K562 (cell line): ENCODE results near the gene SSR4. TPM values are rescaled to one million over a fixed set of nuclear protein-coding genes. Genes with fewer than 3 reads are reported as not detected.

Source experiments
- BACH1 ChIP-seq: fragments of 200-800 bp; sonication (Bioruptor generic); IDR thresholded peaks from 2 replicates; pipeline ENCODE4 v1.6.1; 2016; ENCODE audit warnings: missing genetic modification characterization, missing compliant biosample characterization
- BDP1 ChIP-seq: IDR thresholded peaks from 3 replicates; pipeline ENCODE4 v1.6.1; 2011; ENCODE audit not compliant: insufficient read length, insufficient read depth
- CBX3 ChIP-seq, 2 experiments: IDR thresholded peaks; 1 replicate in 1 of 2; 2 replicates in 1 of 2; pipeline ENCODE4 v1.6.1; 2012; ENCODE audit warnings: inconsistent platforms in 2 of 2, low read length in 2 of 2, borderline replicate concordance in 1 of 2, control low read depth in 1 of 2
- CREB1 ChIP-seq, 2 experiments: sonication (generic) in 1 of 2; formaldehyde crosslinking in 1 of 2; IDR thresholded peaks; 2 replicates each; pipeline versions ENCODE4 v1.6.1 to v1.8.0; 2012 to 2022; ENCODE audit warnings: inconsistent platforms in 1 of 2, mild to moderate bottlenecking in 1 of 2, missing genetic modification reagents in 1 of 2, moderate library complexity in 1 of 2
- CREM ChIP-seq: IDR thresholded peaks from 2 replicates; pipeline ENCODE4 v1.6.1; 2014; ENCODE audit warnings: antibody characterized with exemption, low read depth
- EGR1 ChIP-seq: fragments of 450-650 bp; conservative IDR thresholded peaks from 2 replicates; pipeline ENCODE4 v1.6.1; 2017; ENCODE audit warnings: mild to moderate bottlenecking
- FIP1L1 ChIP-seq: fragments of 200-400 bp; formaldehyde crosslinking; IDR thresholded peaks from 2 replicates; pipeline ENCODE4 v1.6.1; 2018; ENCODE audit warnings: mild to moderate bottlenecking, low read depth, low read length; ENCODE audit not compliant: poor library complexity, severe bottlenecking
- FOXJ3 ChIP-seq: sonication (generic); formaldehyde crosslinking; IDR thresholded peaks from 2 replicates; pipeline ENCODE4 v1.4.0; 2020; ENCODE audit warnings: mild to moderate bottlenecking, missing genetic modification reagents
- FUS ChIP-seq: fragments of 200-400 bp; formaldehyde crosslinking; optimal IDR thresholded peaks from 2 replicates; pipeline ENCODE3; 2017; ENCODE audit warnings: low read depth, low read length
- GTF2A2 ChIP-seq: IDR thresholded peaks from 2 replicates; pipeline ENCODE4 v1.6.1; 2016; ENCODE audit warnings: mild to moderate bottlenecking, missing genetic modification characterization, missing compliant biosample characterization
- HOXB6 ChIP-seq: fragments of 250-450 bp; sonication (Bioruptor Pico); IDR thresholded peaks from 2 replicates; pipeline ENCODE4 v1.5.1; 2022; ENCODE audit warnings: mild to moderate bottlenecking, borderline replicate concordance
- KDM2B ChIP-seq: fragments of 250-450 bp; sonication (Bioruptor Pico); IDR thresholded peaks from 2 replicates; pipeline ENCODE4 v1.8.0; 2021; ENCODE audit warnings: mild to moderate bottlenecking, moderate library complexity
- NBN ChIP-seq: fragments of 450-650 bp; IDR thresholded peaks from 2 replicates; pipeline ENCODE4 v1.6.1; 2016; ENCODE audit warnings: low read depth, mild to moderate bottlenecking
- NCOA2 ChIP-seq, 2 experiments: fragments of 450-650 bp; IDR thresholded peaks; 2 replicates each; pipeline ENCODE4 v1.6.1; 2018; ENCODE audit warnings: mild to moderate bottlenecking in 2 of 2, moderate library complexity in 1 of 2; ENCODE audit not compliant: partially characterized antibody in 2 of 2
- NFE2 ChIP-seq: IDR thresholded peaks from 2 replicates; pipeline ENCODE4 v1.6.1; 2014; ENCODE audit warnings: antibody characterized with exemption, low read depth
- NFYB ChIP-seq: IDR thresholded peaks from 2 replicates; pipeline ENCODE4 v1.6.1; 2011; ENCODE audit warnings: mild to moderate bottlenecking, moderate library complexity; ENCODE audit not compliant: insufficient read length; ENCODE audit errors: extremely low read depth
- NRF1 ChIP-seq, 2 experiments: fragments of 450-650 bp; IDR thresholded peaks in 1 of 2; conservative IDR thresholded peaks in 1 of 2; 2 replicates each; pipeline ENCODE4 v1.6.1; 2014; ENCODE audit warnings: mild to moderate bottlenecking in 2 of 2
- PRPF4 ChIP-seq: fragments of 200-400 bp; formaldehyde crosslinking; IDR thresholded peaks from one replicate; pipeline ENCODE4 v1.6.1; 2017; ENCODE audit warnings: low read length, low read depth, mild to moderate bottlenecking; ENCODE audit not compliant: insufficient read depth, poor library complexity, severe bottlenecking
- SIX5 ChIP-seq, 2 experiments: IDR thresholded peaks; 2 replicates each; pipeline ENCODE4 v1.6.1; 2011; ENCODE audit warnings: low read length in 2 of 2, borderline replicate concordance in 1 of 2, low read depth in 1 of 2, mild to moderate bottlenecking in 1 of 2, moderate library complexity in 1 of 2; ENCODE audit not compliant: insufficient read depth in 1 of 2
- SMAD4 ChIP-seq: fragments of 250-450 bp; sonication (Bioruptor Pico); conservative IDR thresholded peaks from 2 replicates; pipeline ENCODE4 v1.8.0; 2021; ENCODE audit warnings: inconsistent platforms, mild to moderate bottlenecking, moderate library complexity
- TRIM24 ChIP-seq, 2 experiments: fragments of 450-650 bp; IDR thresholded peaks; 2 replicates each; pipeline ENCODE4 v1.6.1; 2016
- TSC22D4 ChIP-seq: fragments of 450-650 bp; IDR thresholded peaks from 2 replicates; pipeline ENCODE4 v1.6.1; 2016; ENCODE audit warnings: missing genetic modification characterization, missing biosample characterization, control low read depth
- ZNF3 ChIP-seq: fragments of 250-450 bp; sonication (Bioruptor Pico); IDR thresholded peaks from 2 replicates; pipeline ENCODE4 v1.5.0; 2021; ENCODE audit warnings: mild to moderate bottlenecking, moderate library complexity
- ZNF589 ChIP-seq: fragments of 200-800 bp; sonication (Bioruptor generic); IDR thresholded peaks from 2 replicates; pipeline ENCODE4 v1.6.1; 2016; ENCODE audit warnings: low read depth, missing genetic modification characterization, missing compliant biosample characterization
- ZNF79 ChIP-seq: fragments of 250-450 bp; sonication (Bioruptor Pico); IDR thresholded peaks from 2 replicates; pipeline ENCODE4 v1.4.0; 2020; ENCODE audit warnings: low read depth, mild to moderate bottlenecking, moderate library complexity
- polyA plus RNA-seq, 8 experiments: library from polyadenylated mRNA; depleted of rRNA in 4 of 8; stranded (reverse) in 5 of 8; unstranded in 3 of 8; fragments of >200 nt; fragmentation: Nextera tagmentation in 2 of 8; fragmentation: Illumina TruSeq in 1 of 8; extraction: Ambion mirVana in 2 of 8; extraction: Trizol in 1 of 8; gene quantifications; 2 replicates each; pipeline versions ENCODE4 v1.2.1 to v1.2.3, GENCODE V29; 2011 to 2014; ENCODE audit warnings: inconsistent platforms in 1 of 8, missing spikeins in 1 of 8
- total RNA-seq, 7 experiments: library from RNA; depleted of rRNA in 6 of 7; stranded (reverse); fragments of >200 nt in 6 of 7; fragmentation: Illumina TruSeq in 2 of 7; extraction: Trizol in 2 of 7; gene quantifications; 2 replicates each; pipeline versions ENCODE4 v1.2.1 to v1.2.3, GENCODE V29; 2011 to 2021; ENCODE audit warnings: low replicate concordance in 1 of 7
- TF ChIP-seq, protein P1 (sequence below): fragments of 250-450 bp; sonication (Bioruptor Pico); IDR thresholded peaks from 2 replicates; pipeline ENCODE4 v1.5.0; 2021
- TF ChIP-seq, protein P2 (sequence below): fragments of 250-450 bp; sonication (Bioruptor Pico); IDR thresholded peaks from 2 replicates; pipeline ENCODE4 v1.9.0; 2021; ENCODE audit warnings: mild to moderate bottlenecking

SSR4 gene
- total and polyA plus RNA-seq, 9 of the 15 experiments (the other 6 are each of a cell fraction or from before 2014, with no cell fraction given): 146 to 492 (median 272) TPM

DNA sequence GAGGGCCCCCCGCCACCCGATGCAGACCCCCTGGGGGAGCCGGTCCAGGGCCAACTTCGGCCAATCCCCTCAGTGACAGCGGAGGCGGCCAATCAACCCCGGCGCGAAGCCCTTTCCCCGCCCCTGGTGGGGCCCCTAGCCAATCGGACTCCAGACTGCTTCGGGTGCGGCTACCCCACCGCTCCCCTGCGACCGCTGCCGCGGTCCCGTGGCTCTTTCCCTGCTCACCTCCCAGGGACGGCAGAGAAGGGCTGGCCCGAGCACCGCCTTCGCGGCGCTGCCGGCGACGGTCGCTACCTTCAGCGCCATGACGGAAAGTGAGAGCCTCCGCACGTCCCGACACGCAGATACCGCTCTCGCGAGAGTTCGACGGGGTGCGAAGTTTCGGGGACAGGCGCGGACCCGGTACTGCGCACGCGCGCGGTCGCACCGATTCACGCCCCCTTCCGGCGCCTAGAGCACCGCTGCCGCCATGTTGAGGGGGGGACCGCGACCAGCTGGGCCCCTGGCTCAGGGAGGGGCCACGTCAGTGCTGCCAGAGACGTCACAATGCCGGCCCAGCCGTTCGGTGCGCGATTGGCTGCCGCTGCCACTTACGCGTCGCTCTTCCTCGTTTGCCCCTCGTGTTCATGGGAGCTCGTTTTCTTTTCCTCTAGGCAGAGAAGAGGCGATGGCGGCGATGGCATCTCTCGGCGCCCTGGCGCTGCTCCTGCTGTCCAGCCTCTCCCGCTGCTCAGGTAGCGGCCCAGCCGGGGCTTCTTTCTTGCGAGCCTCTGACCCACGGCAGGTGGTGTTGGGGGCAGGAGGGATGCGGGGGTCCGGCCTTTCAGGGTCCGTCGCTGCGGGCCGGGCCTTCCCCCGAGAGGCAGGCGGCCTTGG, at the start of gene SSR4, which contains the start of gene IDH3G (continued):
- peak; percentile 24; the same call in 1 of the 2 replicates for TF ChIP-seq SMAD4 (CRISPR knock-in tag)
- TF ChIP-seq SIX5 (IDR thresholded peaks at IDR 0.05; ENCODE audit: borderline replicate concordance in 1 of 2, insufficient read depth in 1 of 2, low read depth in 1 of 2, low read length in 2 of 2): no peak
- no peak for TF ChIP-seq HOXB6 (CRISPR knock-in tag)
- no peak for TF ChIP-seq BACH1 (tag)
- peak; percentile 96 for TF ChIP-seq CREM
- TF ChIP-seq, protein P1, sequence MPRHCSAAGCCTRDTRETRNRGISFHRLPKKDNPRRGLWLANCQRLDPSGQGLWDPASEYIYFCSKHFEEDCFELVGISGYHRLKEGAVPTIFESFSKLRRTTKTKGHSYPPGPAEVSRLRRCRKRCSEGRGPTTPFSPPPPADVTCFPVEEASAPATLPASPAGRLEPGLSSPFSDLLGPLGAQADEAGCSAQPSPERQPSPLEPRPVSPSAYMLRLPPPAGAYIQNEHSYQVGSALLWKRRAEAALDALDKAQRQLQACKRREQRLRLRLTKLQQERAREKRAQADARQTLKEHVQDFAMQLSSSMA (CRISPR knock-in tag): no peak
- no peak for TF ChIP-seq ZNF3 (CRISPR knock-in tag)
- TF ChIP-seq, protein P2, sequence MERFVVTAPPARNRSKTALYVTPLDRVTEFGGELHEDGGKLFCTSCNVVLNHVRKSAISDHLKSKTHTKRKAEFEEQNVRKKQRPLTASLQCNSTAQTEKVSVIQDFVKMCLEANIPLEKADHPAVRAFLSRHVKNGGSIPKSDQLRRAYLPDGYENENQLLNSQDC: no peak
- no peak for TF ChIP-seq BDP1
- peak; percentile 98 for TF ChIP-seq NRF1 (conservative IDR thresholded peaks at IDR 0.05 in 1 of 2, IDR thresholded peaks at IDR 0.05 in 1 of 2)
- no peak; the same call in 1 of the 2 replicates for TF ChIP-seq NFE2
- TF ChIP-seq NCOA2 (IDR thresholded peaks at IDR 0.05; ENCODE audit: partially characterized antibody in 2 of 2): no peak
- no peak for TF ChIP-seq FUS
- peak; percentile 16; the same call in 1 of the 2 replicates for TF ChIP-seq EGR1
- TF ChIP-seq NFYB: peak; percentile 80
- TF ChIP-seq FOXJ3 (CRISPR knock-in tag): no peak
- no peak for TF ChIP-seq ZNF589 (CRISPR knock-in tag)
- TF ChIP-seq PRPF4: no peak
- no peak for TF ChIP-seq ZNF79
- peak; percentile 92 for TF ChIP-seq CREB1 (IDR thresholded peaks at IDR 0.05)
- TF ChIP-seq CREB1 (CRISPR knock-in tag; IDR thresholded peaks at IDR 0.05): peak; percentile 95
- TF ChIP-seq CBX3 (IDR thresholded peaks at IDR 0.05; ENCODE audit: borderline replicate concordance in 1 of 2, low read length in 2 of 2): no peak
- TF ChIP-seq NBN: 0 out of 2 replicates have a peak, but pooled peaks have one; percentile 50
- peak; percentile 71 for TF ChIP-seq FIP1L1
- TF ChIP-seq TSC22D4: no peak
- TF ChIP-seq TRIM24 (IDR thresholded peaks at IDR 0.05): no peak
- TF ChIP-seq GTF2A2: no peak
- TF ChIP-seq KDM2B: no peak
